Ishikawa (cell line): ENCODE measurements around the gene DOCK1.

Experiments
- CEBPB ChIP-seq: IDR thresholded peaks from 2 replicates; pipeline ENCODE4 v1.6.1; 2012
- CREB1 ChIP-seq: IDR thresholded peaks from 2 replicates; pipeline ENCODE4 v1.6.1; 2012; ENCODE audit warnings: low read depth
- EGR1 ChIP-seq: IDR thresholded peaks from 2 replicates; pipeline ENCODE4 v1.6.1; 2012
- EP300 ChIP-seq: IDR thresholded peaks from 2 replicates; pipeline ENCODE4 v1.6.1; 2012; ENCODE audit warnings: borderline replicate concordance
- FOXM1 ChIP-seq: IDR thresholded peaks from 2 replicates; pipeline ENCODE4 v1.6.1; 2012; ENCODE audit warnings: low read depth, borderline replicate concordance
- NFIC ChIP-seq: IDR thresholded peaks from 2 replicates; pipeline ENCODE4 v1.6.1; 2012
- RAD21 ChIP-seq: IDR thresholded peaks from 2 replicates; pipeline ENCODE4 v1.6.1; 2012; ENCODE audit warnings: low read depth
- REST ChIP-seq: IDR thresholded peaks from 2 replicates; pipeline ENCODE4 v1.6.1; 2012; ENCODE audit warnings: low read depth, mild to moderate bottlenecking
- TAF1 ChIP-seq: IDR thresholded peaks from 2 replicates; pipeline ENCODE4 v1.6.1; 2012; ENCODE audit warnings: low read depth, mild to moderate bottlenecking
- TCF12 ChIP-seq: IDR thresholded peaks from 2 replicates; pipeline ENCODE4 v1.6.1; 2012; ENCODE audit warnings: low read depth
- TEAD4 ChIP-seq: IDR thresholded peaks from 2 replicates; pipeline ENCODE4 v1.6.1; 2012
- YY1 ChIP-seq: IDR thresholded peaks from 2 replicates; pipeline ENCODE4 v1.6.1; 2012; ENCODE audit warnings: low read depth
- ZBTB7A ChIP-seq: IDR thresholded peaks from 2 replicates; pipeline ENCODE4 v1.6.1; 2012; ENCODE audit warnings: low read depth
- TF ChIP-seq, protein P1 (sequence below): IDR thresholded peaks from 2 replicates; pipeline ENCODE4 v1.6.1; 2012
- TF ChIP-seq, protein P2 (sequence below): IDR thresholded peaks from 2 replicates; pipeline ENCODE4 v1.6.1; 2012

The DOCK1 gene

GRCh38 chr10:127283017-127283416, 377.8 kb downstream of the DOCK1 start:
- TF ChIP-seq EGR1 = no peak
- TF ChIP-seq RAD21 = no peak
- TF ChIP-seq, protein P1, sequence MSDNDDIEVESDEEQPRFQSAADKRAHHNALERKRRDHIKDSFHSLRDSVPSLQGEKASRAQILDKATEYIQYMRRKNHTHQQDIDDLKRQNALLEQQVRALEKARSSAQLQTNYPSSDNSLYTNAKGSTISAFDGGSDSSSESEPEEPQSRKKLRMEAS = no peak
- no peak for TF ChIP-seq FOXM1
- TF ChIP-seq TAF1 = no peak
- TF ChIP-seq, protein P2, sequence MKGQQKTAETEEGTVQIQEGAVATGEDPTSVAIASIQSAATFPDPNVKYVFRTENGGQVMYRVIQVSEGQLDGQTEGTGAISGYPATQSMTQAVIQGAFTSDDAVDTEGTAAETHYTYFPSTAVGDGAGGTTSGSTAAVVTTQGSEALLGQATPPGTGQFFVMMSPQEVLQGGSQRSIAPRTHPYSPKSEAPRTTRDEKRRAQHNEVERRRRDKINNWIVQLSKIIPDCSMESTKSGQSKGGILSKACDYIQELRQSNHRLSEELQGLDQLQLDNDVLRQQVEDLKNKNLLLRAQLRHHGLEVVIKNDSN = no peak
- no peak for TF ChIP-seq CEBPB
- TF ChIP-seq REST = no peak
- TF ChIP-seq TCF12 = no peak
- no peak for TF ChIP-seq ZBTB7A
- TF ChIP-seq TEAD4 = no peak
- no peak for TF ChIP-seq CREB1
- no peak for TF ChIP-seq EP300
- TF ChIP-seq NFIC = no peak
- TF ChIP-seq YY1 = no peak

GRCh38 chr10:127283576-127283975, 378.3 kb downstream of the DOCK1 start:
- TF ChIP-seq CREB1 = no peak
- TF ChIP-seq RAD21 = no peak
- TF ChIP-seq TCF12 = no peak
- no peak for TF ChIP-seq FOXM1
- TF ChIP-seq, protein P1 = no peak
- no peak for TF ChIP-seq TEAD4
- TF ChIP-seq CEBPB = no peak
- TF ChIP-seq EP300 = no peak
- TF ChIP-seq ZBTB7A = no peak
- TF ChIP-seq EGR1 = no peak
- TF ChIP-seq TAF1 = no peak
- no peak for TF ChIP-seq YY1
- TF ChIP-seq NFIC = no peak
- TF ChIP-seq REST = no peak
- TF ChIP-seq, protein P2 = no peak

DNA sequence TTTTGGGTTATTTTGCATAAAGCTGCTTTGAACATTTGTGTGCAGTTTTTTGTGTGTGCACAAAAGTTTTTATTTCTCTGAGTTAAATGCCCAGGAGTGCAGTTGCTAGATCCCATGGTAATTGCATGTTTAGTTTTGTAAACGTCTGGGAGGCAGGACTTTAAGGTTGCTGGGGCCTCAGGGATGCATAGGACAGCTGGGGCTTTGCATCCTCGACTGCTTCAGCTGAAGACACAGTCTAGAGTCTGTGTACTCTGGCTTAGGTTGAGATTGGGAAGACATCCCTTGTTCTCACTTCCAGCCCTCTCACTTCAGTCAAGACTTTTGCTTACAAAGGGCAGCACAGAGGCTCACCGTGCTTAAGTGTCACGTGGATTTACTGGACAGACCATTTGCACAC, 385.6 kb downstream of the DOCK1 start:
- TF ChIP-seq, protein P2 = no peak
- TF ChIP-seq CREB1 (no peak), RAD21 (no peak), REST (no peak), NFIC (no peak), FOXM1 (no peak), EP300 (no peak), YY1 (no peak), ZBTB7A (no peak), TEAD4 (no peak), CEBPB (no peak), TAF1 (no peak), EGR1 (no peak)
- TF ChIP-seq, protein P1 = no peak

DNA sequence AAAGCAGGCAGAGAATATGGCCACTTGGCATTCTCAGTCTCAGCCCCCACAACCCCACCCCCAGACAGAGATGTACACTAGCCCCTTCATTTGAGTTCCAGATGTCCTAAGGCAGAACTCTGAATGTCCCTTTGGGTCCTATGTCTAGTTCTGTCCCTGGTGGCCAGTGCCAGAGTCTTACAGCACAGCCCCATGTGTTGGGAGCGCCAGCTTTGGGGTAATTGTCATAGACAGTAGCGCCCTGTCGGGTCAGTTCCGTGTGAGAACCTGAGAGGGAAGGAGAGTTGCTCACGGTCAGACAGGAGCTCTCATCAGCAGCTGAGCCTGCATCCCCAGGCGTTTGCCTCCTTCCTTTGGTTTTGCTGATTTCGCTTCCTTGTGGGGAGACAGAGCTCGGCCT, 386.1 kb downstream of the DOCK1 start:
- TF ChIP-seq, protein P2 = no peak
